ENCODE results near the gene PPP1R9A.

PPP1R9A gene

GRCh38 chr7:94955807-94956206 lies 48.4 kb downstream of the PPP1R9A start:
- H3K9ac ChIP-seq (ENCODE audit: low read depth, low read length) = no peak overlapping the region
- H2AFZ ChIP-seq (ENCODE audit: low read depth, low read length) = no peak overlapping the region
- H3K27me3 ChIP-seq (ENCODE audit: insufficient read depth, low read length, poor library complexity) = no peaks in the 10 kb centered on the region
- ATAC-seq (ENCODE audit: insufficient read depth, low read depth) (no peak), DNase-seq (no peak)
- H3K27ac ChIP-seq (ENCODE audit: low read length) = no peak overlapping the region
- no peaks in the 10 kb centered on the region for H3K79me2 ChIP-seq (ENCODE audit: insufficient read depth, low read length)
- no peaks in the 10 kb centered on the region for H4K20me1 ChIP-seq (ENCODE audit: insufficient read depth, low read length)
- no peak overlapping the region for H3K4me2 ChIP-seq (ENCODE audit: insufficient read depth, low read length)
- H3K4me3 ChIP-seq (ENCODE audit: low read depth in 1 of 2, low read length in 2 of 2) = no peak overlapping the region
- H3K36me3 ChIP-seq (ENCODE audit: insufficient read depth, low read length) = no peaks in the 10 kb centered on the region
- H3K9me3 ChIP-seq (ENCODE audit: insufficient read depth, low read length, severe bottlenecking) = no peaks in the 10 kb centered on the region
- TF ChIP-seq EZH2 (IDR thresholded peaks at IDR 0.05; ENCODE audit: borderline replicate concordance, low read depth, low read length, severe bottlenecking) = no peak
- TF ChIP-seq, protein P1, sequence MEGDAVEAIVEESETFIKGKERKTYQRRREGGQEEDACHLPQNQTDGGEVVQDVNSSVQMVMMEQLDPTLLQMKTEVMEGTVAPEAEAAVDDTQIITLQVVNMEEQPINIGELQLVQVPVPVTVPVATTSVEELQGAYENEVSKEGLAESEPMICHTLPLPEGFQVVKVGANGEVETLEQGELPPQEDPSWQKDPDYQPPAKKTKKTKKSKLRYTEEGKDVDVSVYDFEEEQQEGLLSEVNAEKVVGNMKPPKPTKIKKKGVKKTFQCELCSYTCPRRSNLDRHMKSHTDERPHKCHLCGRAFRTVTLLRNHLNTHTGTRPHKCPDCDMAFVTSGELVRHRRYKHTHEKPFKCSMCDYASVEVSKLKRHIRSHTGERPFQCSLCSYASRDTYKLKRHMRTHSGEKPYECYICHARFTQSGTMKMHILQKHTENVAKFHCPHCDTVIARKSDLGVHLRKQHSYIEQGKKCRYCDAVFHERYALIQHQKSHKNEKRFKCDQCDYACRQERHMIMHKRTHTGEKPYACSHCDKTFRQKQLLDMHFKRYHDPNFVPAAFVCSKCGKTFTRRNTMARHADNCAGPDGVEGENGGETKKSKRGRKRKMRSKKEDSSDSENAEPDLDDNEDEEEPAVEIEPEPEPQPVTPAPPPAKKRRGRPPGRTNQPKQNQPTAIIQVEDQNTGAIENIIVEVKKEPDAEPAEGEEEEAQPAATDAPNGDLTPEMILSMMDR (IDR thresholded peaks at IDR 0.05; ENCODE audit: borderline replicate concordance, extremely low read depth, low read length, poor library complexity, severe bottlenecking) = no peak
- no peaks in the 10 kb centered on the region for H3K4me1 ChIP-seq (ENCODE audit: insufficient read depth, low read length)

DNA sequence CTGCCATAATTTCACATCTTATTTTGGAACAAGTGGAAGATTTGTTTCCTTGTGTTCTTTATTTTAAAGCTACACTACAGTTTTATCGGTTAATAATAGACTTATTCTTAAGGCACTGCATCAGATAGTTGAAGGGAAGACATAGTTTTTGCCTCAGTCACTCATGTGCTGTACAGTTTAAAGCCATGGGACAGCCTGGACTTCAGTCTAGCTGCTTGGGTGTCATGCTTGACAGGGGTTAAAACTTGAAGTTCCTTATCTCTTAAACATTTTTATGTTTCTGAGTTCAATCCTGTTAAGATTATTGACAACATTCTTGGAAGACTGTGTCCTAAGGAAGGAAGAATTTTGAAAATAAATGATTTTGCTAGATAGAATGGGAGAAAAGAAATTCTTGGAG lies 49.7 kb downstream of the PPP1R9A start:
- H3K27me3 ChIP-seq (ENCODE audit: insufficient read depth, low read length, poor library complexity) = no peaks in the 10 kb centered on the region
- DNase-seq (no peak), ATAC-seq (ENCODE audit: insufficient read depth, low read depth) (no peak)
- no peak overlapping the region for H3K4me3 ChIP-seq (ENCODE audit: low read depth in 1 of 2, low read length in 2 of 2)
- H3K79me2 ChIP-seq (ENCODE audit: insufficient read depth, low read length) = no peaks in the 10 kb centered on the region
- H3K9me3 ChIP-seq (ENCODE audit: insufficient read depth, low read length, severe bottlenecking) = no peaks in the 10 kb centered on the region
- H3K36me3 ChIP-seq (ENCODE audit: insufficient read depth, low read length) = no peaks in the 10 kb centered on the region
- no peaks in the 10 kb centered on the region for H4K20me1 ChIP-seq (ENCODE audit: insufficient read depth, low read length)
- H3K9ac ChIP-seq (ENCODE audit: low read depth, low read length) = no peak overlapping the region
- H3K27ac ChIP-seq (ENCODE audit: low read length) = no peak overlapping the region
- H3K4me2 ChIP-seq (ENCODE audit: insufficient read depth, low read length) = no peak overlapping the region
- H3K4me1 ChIP-seq (ENCODE audit: insufficient read depth, low read length) = no peaks in the 10 kb centered on the region
- no peak for TF ChIP-seq EZH2 (IDR thresholded peaks at IDR 0.05; ENCODE audit: borderline replicate concordance, low read depth, low read length, severe bottlenecking)
- TF ChIP-seq, protein P1 (IDR thresholded peaks at IDR 0.05; ENCODE audit: borderline replicate concordance, extremely low read depth, low read length, poor library complexity, severe bottlenecking) = no peak
- no peak overlapping the region for H2AFZ ChIP-seq (ENCODE audit: low read depth, low read length)

DNA sequence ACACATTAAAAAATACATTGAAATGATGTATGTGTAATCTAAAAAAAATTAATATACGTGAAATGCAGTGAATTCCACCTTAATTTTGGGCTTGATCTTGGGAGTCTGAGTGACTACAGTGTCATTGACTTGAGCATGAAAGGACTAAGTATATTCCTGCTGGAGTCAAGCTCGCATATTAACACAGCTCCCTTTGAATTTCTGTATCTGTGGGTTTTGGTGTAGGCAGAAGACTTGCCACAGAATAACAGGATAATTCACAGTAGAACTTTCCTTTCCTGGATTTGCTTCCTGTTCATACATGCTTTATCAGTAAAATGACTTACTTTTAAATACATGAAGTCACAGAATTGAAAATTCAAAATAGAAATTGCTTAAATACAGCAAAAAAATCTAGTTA lies 55.3 kb downstream of the PPP1R9A start:
- no peaks in the 10 kb centered on the region for H3K9me3 ChIP-seq (ENCODE audit: insufficient read depth, low read length, severe bottlenecking)
- no peak overlapping the region for H3K9ac ChIP-seq (ENCODE audit: low read depth, low read length)
- H4K20me1 ChIP-seq (ENCODE audit: insufficient read depth, low read length) = no peaks in the 10 kb centered on the region
- no peak for TF ChIP-seq EZH2 (IDR thresholded peaks at IDR 0.05; ENCODE audit: borderline replicate concordance, low read depth, low read length, severe bottlenecking)
- TF ChIP-seq, protein P1 (IDR thresholded peaks at IDR 0.05; ENCODE audit: borderline replicate concordance, extremely low read depth, low read length, poor library complexity, severe bottlenecking) = no peak
- DNase-seq (no peak), ATAC-seq (ENCODE audit: insufficient read depth, low read depth) (no peak)
- H3K4me1 ChIP-seq (ENCODE audit: insufficient read depth, low read length) = no peaks in the 10 kb centered on the region
- no peak overlapping the region for H3K4me2 ChIP-seq (ENCODE audit: insufficient read depth, low read length)
- no peak overlapping the region for H2AFZ ChIP-seq (ENCODE audit: low read depth, low read length)
- no peak overlapping the region for H3K27ac ChIP-seq (ENCODE audit: low read length)
- no peaks in the 10 kb centered on the region for H3K27me3 ChIP-seq (ENCODE audit: insufficient read depth, low read length, poor library complexity)
- H3K79me2 ChIP-seq (ENCODE audit: insufficient read depth, low read length) = no peaks in the 10 kb centered on the region
- H3K36me3 ChIP-seq (ENCODE audit: insufficient read depth, low read length) = no peaks in the 10 kb centered on the region
- H3K4me3 ChIP-seq (ENCODE audit: low read depth in 1 of 2, low read length in 2 of 2) = no peak overlapping the region
